Renal cortex interstitium (tissue), 11 donors: ENCODE results near the gene CTSF. TPM values are rescaled to one million over a fixed set of nuclear protein-coding genes. Genes with fewer than 3 reads are reported as not detected.
"Not testable (repeated sequence)": the region's sequence is repeated elsewhere in the genome, so short reads cannot be mapped to it uniquely, and the experiment has no call there.

Experiments used
- DNase-seq, 11 donors: peaks; one replicate each; pipeline ENCODE4 v3.0.0-alpha.2; 2013; ENCODE audit warnings: low read depth in 9 of 11, low spot score in 4 of 11; ENCODE audit errors: extremely low read depth in 1 of 11
- polyA plus RNA-seq, 3 donors: library from polyadenylated mRNA; unstranded; fragments of 120-200 nt; gene quantifications; one replicate each; pipeline ENCODE4 v1.2.1, GENCODE V29; 2013; ENCODE audit not compliant: insufficient read length in 3 of 3

The CTSF gene
- polyA plus RNA-seq, 3 donors, result 94.9 to 103 (median 98.6) TPM

- peak in 5 of 11 donors; percentile 52 to 76 (median 69) for DNase-seq
Observed at GRCh38 chr11:66595245-66595904, 27.0 kb upstream of the CTSF start.

DNA sequence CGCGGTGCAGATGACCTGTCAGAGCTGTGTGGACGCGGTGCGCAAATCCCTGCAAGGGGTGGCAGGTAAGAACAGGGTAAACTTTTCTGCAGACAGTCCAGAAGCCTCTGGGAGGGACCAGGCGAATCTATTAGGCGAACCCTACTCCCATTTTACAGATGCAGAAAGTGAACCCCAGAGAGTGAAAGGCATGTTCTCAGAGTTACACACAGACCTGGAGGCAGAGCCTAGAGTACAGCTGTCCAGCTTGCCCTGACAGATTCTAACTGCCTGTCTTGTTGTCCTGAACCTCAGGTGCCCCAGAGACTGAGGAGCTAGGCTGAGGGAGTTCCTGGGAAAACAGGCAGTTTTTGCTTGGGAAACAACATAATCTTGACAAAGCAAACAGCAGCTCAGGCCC, 25.2 kb upstream of the CTSF start:
- no peak for DNase-seq

DNA sequence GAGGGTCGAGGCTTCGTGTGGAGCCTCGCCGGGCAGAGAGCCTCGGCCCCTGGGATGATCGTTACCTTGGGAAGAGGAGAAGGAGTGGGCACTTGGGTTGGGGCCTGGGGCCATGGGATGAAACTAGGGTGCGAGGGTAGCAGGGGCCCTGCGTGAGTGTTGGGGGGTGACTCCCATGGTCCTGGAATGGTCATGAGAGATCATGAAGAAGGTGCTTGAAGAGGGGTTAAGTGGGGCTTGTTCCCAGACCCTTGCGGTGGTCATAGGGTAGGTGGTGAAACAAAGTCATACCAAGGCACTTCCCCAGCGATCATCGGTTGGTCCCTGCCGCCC, 24.9 kb upstream of the CTSF start:
- DNase-seq, result no peak

DNA sequence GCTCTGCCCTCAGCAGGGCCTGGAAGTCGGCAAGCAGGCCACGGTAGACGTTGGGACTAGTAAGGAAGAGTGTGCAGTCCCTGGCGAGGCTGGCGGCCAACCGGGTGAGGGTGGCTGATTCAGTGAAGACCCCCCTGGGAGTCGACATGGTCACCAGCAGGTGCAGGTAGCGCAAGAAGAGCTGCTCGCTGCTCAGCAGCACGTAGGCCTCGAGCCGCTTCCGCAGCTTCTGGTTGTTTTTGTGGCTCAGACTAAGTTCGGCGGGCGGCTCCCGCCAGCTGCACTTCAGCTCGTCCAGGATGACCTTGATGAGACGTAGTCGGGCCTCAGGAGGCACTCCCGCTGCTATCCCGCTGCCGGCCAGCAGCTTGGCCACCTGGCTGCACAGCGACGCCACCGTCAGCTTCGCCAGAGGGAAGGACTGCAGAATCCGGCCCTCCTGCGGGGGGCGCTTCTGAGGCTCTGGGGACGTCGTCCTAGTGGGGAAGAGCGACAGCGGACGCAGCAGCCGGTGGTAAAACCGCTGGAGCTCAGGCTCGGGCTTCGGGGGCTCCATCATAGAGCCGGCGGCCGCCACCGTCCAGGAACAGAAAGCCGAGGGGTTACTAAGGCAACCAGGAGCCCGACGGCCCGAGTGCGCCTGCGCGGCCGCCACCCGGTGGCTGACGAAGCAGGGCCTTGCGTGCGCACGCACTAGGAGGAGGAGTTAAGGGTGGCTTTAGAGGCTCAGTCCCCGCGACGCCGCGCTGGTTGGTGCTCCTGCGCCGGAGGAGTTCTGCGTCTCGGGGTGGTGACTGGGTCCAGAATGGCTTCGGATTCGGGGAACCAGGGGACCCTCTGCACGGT, 24.3 kb upstream of the CTSF start, which contains the start of the genes CCDC87 and CCS:
Gene CCDC87, minus strand, starts transcription at position 607 of the 846 bp plus-strand sequence. Its CDS starts 48 bp downstream, at position 559.
Gene CCS, plus strand, starts transcription at position 729 of the 846 bp plus-strand sequence. Its CDS starts 77 bp downstream, at position 806.
- DNase-seq, result peak; percentile 85 to 93 (median 91)

- DNase-seq, result no peak
Observed at GRCh38 chr11:66591175-66591574, 22.8 kb upstream of the CTSF start.

DNA sequence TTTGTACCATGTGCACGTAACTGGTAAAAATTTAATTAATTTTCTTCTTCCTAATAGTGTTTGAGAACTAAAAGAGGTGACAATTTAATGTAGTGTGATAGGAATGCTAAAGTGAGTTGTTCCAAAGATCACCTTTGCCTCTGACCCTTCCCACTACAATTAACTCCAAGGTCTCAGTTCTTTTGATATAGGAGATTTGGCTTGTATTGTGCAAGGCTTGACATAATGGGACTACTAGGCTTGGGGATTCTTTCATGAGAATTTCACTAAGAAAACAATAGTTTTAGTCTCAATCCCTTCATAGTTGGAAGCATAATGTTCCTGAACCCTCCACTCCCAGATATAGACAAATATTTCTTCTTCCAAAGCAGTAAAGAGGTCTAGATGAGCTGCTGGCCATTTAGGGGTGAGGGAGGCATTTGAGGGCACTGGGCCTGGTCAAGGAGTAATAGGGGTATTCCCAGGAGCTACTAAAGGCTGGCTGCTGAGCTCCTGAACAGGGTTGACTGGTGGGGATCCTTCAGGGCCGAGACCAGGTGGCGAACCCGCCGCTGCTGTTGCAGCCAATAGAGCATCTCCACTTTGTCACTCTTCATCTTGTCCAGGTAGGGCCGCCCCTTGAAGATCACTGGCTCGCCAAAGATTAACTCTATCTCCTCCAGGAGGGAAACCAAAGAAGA, 21.7 kb upstream of the CTSF start:
- no peak for DNase-seq

- not testable (repeated sequence) for DNase-seq
Observed at GRCh38 chr11:66589315-66589714, 20.9 kb upstream of the CTSF start.

DNA sequence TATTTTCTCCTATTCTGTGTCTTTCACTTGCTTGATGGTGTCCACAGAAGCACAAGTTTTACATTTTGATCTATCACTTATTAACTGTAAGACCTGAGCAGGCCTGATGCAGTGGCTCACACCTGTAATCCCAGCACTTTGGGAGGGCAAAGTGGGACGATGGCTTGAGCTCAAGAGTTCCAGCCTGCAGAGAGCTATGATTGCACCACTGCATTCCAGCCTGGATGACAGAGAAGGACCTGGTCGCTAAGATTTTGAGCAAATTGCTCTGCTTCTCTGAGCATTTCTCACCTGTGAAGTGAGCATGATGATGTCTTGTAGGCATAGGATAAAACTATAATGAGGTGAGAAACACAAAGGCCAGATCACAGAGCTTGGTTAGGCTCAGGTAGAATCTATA, 17.7 kb upstream of the CTSF start:
- DNase-seq, result no peak

DNA sequence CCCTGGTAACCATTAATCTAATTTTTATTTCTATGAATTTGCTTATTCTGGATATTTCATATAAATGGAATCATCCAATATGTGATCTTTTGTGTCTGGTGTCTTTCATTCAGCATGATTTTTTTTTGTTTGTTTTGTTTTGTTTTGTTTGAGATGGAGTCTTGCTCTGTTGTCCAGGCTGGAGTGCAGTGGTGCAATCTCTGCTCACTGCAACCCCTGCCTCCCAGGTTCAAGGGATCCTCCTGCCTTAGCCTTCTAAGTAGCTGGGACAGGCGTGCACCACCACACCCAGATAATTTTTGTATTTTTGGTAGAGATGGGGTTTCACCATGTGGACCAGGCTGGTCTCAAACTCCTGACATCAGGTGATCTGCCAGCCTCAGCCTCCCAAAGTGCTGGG, 17.0 kb upstream of the CTSF start:
- DNase-seq, result not testable (repeated sequence)

DNA sequence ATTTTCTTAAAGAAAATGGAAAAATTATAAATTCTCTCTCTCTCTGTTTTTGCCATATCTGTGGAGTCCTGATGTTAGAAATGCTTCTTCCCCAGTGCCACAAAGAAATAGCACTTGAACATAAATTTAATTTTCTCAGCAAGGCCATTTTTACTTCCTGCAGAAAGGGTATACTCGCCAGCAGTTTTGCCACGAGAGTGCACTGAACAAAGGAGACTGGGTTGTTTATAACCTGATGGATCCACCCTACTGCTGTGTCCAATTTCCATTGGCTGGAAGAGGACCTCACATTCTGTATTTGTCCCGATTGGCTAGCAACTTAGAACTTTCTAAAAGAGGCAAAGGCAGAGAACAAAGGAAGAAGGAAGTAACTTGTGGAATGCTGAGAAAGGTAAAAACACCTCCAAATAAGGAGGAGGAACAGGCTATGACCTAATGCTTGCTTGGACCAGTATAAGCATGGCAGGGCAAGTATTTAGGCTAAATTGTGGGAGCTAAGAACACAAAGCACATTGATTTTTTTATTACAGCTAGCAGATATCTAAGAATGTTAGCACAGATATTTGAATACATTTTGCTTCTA, 14.2 kb upstream of the CTSF start:
- not testable (repeated sequence) for DNase-seq

GRCh38 chr11:66581261-66581660, 12.9 kb upstream of the CTSF start:
- DNase-seq, result no peak

- no peak for DNase-seq
Observed at GRCh38 chr11:66580803-66581202, 12.4 kb upstream of the CTSF start.

DNA sequence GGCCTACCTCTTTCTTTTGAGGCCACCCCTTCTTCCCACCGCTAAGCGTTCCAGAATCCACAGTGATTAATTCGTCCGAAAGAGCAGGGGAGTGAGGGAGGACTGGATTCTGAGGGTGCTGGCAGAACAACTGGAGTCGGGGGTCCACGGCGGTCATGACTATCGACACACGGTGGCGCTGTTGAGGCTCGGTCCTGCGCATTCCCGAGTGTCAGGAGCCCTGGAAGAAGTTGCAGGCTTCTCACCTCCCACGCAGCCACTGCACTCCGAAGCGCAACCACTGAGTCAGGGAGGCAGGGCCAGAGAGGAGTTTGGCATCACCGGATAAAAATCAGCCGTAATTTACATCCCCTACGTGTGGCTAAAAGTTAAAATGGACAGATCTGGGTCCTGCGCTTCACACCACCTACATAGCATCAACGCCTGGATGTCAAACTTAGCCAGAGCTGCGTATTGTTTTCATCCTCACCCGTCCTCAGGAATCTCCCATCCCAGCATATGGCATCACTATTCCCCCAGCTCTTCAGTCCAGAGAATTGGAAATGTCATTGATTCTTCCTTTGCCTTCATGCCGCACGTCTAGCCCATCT, 10.7 kb upstream of the CTSF start:
- DNase-seq, result peak in 10 of 11 donors; percentile 33 to 72 (median 67)

GRCh38 chr11:66570850-66571180, 2.4 kb upstream of the CTSF start:
- no peak for DNase-seq

- no peak for DNase-seq
Observed at GRCh38 chr11:66570079-66570849, 1.9 kb upstream of the CTSF start.

- DNase-seq, result no peak
Observed at GRCh38 chr11:66569076-66569475, 670 bp upstream of the CTSF start.

DNA sequence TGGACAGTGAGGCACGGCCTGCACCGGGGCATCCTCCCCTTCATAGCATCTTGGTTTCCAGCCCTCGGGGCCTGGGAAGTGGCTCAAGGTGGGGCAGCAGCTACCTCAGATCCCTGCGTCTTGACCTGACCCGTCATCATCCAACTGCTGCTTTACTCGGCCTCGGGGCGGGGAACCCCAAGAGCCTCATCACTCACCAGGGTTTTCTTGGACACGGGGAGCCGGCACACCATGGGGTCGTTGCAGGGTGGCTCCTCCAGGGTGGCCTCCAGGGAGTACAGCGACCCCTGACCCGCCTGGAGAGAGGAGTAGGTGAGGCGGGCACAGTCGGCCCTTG, 651 bp downstream of the CTSF start:
- DNase-seq, result no peak

- no peak for DNase-seq
Observed at GRCh38 chr11:66566221-66566620, 2.2 kb downstream of the CTSF start.

DNA sequence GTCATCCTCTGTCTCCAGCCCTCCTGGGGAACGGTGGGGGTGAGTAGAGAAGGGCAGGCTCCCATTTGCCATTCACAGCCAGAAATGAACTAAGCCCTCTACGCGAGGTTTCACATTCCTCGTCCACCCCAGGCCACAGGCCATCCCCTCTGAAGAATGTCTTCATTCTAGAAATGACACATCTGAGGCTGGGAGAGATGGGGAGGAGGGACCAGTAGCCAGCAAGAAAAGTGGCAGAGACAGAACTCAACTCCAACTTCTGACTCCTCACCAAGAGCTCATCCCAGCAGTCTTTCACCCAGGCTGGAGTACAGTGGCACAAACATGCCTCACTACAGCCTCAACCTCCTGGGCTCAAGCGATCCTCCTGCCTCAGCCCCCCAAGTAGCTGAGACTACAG, 3.4 kb downstream of the CTSF start:
- DNase-seq, result no peak
